HEK293T (cell line): ENCODE results near the gene TBC1D22A.

Experiments
- CTCF ChIA-PET: fragments of 350-600 bp; formaldehyde crosslinking; extraction: SDS; loops from one replicate; lab custom pipeline; 2021; ENCODE audit warnings: antibody characterized with exemption, inconsistent platforms; lab: Yijun Ruan, JAX
- POLR2A ChIA-PET: fragments of 350-600 bp; formaldehyde crosslinking; extraction: SDS; loops from one replicate; lab custom pipeline; 2020; ENCODE audit warnings: antibody characterized with exemption, inconsistent platforms; lab: Yijun Ruan, JAX
- DNase-seq: peaks from one replicate; pipeline ENCODE4 v3.0.0; 2012; ENCODE audit warnings: mixed read lengths; ENCODE audit errors: extremely low spot score
- ARNT ChIP-seq: fragments of 450-650 bp; IDR thresholded peaks from 2 replicates; pipeline ENCODE4 v1.6.1; 2017; ENCODE audit warnings: mild to moderate bottlenecking
- BHLHE40 ChIP-seq: fragments of 450-650 bp; IDR thresholded peaks from 2 replicates; pipeline ENCODE4 v1.6.1; 2016; ENCODE audit warnings: mild to moderate bottlenecking, moderate library complexity, borderline replicate concordance
- CTBP1 ChIP-seq: fragments of 450-650 bp; IDR thresholded peaks from 2 replicates; pipeline ENCODE4 v1.6.1; 2016; ENCODE audit warnings: borderline replicate concordance
- ELF4 ChIP-seq: fragments of 450-650 bp; IDR thresholded peaks from 2 replicates; pipeline ENCODE4 v1.6.1; 2017; ENCODE audit warnings: antibody characterized with exemption
- FOXA1 ChIP-seq: fragments of 450-650 bp; IDR thresholded peaks from 2 replicates; pipeline ENCODE4 v1.6.1; 2016; ENCODE audit warnings: mild to moderate bottlenecking
- FOXK2 ChIP-seq: fragments of 450-650 bp; IDR thresholded peaks from 2 replicates; pipeline ENCODE4 v1.6.1; 2016; ENCODE audit warnings: mild to moderate bottlenecking
- FOXM1 ChIP-seq: fragments of 450-650 bp; IDR thresholded peaks from 2 replicates; pipeline ENCODE4 v1.6.1; 2017; ENCODE audit warnings: mild to moderate bottlenecking, borderline replicate concordance
- HDGF ChIP-seq: fragments of 450-650 bp; IDR thresholded peaks from 2 replicates; pipeline ENCODE4 v1.6.1; 2017; ENCODE audit warnings: antibody characterized with exemption, borderline replicate concordance
- L3MBTL2 ChIP-seq: fragments of 450-650 bp; conservative IDR thresholded peaks from 2 replicates; pipeline ENCODE4 v1.6.1; 2016; ENCODE audit warnings: mild to moderate bottlenecking
- LEF1 ChIP-seq: fragments of 450-650 bp; IDR thresholded peaks from 2 replicates; pipeline ENCODE4 v1.6.1; 2017; ENCODE audit warnings: mild to moderate bottlenecking, borderline replicate concordance
- NFRKB ChIP-seq: fragments of 450-650 bp; IDR thresholded peaks from 2 replicates; pipeline ENCODE4 v1.6.1; 2016; ENCODE audit warnings: mild to moderate bottlenecking, moderate library complexity
- PKNOX1 ChIP-seq: fragments of 450-650 bp; IDR thresholded peaks from 2 replicates; pipeline ENCODE4 v1.6.1; 2016
- SP1 ChIP-seq: fragments of 450-650 bp; IDR thresholded peaks from 2 replicates; pipeline ENCODE4 v1.6.1; 2017
- SUZ12 ChIP-seq: fragments of 450-650 bp; IDR thresholded peaks from 2 replicates; pipeline ENCODE4 v1.6.1; 2016; ENCODE audit warnings: mild to moderate bottlenecking
- TARDBP ChIP-seq: fragments of 450-650 bp; IDR thresholded peaks from 2 replicates; pipeline ENCODE4 v1.6.1; 2016
- ZNF384 ChIP-seq: fragments of 450-650 bp; IDR thresholded peaks from 2 replicates; pipeline ENCODE4 v1.6.1; 2016

The TBC1D22A gene

GRCh38 chr22:47151490-47151889 is 389.0 kb downstream of the TBC1D22A start:
- no peak for DNase-seq
- POLR2A ChIA-PET, result no interaction called here
- TF ChIP-seq HDGF (no peak), LEF1 (no peak), L3MBTL2 (no peak), ZNF384 (no peak), SUZ12 (no peak), ARNT (no peak), PKNOX1 (no peak), BHLHE40 (no peak), FOXA1 (no peak), FOXK2 (no peak), ELF4 (no peak), TARDBP (no peak), NFRKB (no peak), CTBP1 (no peak), SP1 (no peak), FOXM1 (no peak)
- CTCF ChIA-PET, result no interaction called here

- POLR2A ChIA-PET, result no interaction called here
Observed at GRCh38 chr22:47152236-47152635, 389.8 kb downstream of the TBC1D22A start.

GRCh38 chr22:47152938-47153337 is 390.5 kb downstream of the TBC1D22A start:
- TF ChIP-seq FOXK2 (no peak), TARDBP (no peak), SP1 (no peak)
- ChIA-PET POLR2A (no interaction called here), CTCF (no interaction called here)
- DNase-seq, result no peak

More at GRCh38 chr22:47152236-47152635, 389.8 kb downstream of the TBC1D22A start:
- TF ChIP-seq TARDBP (no peak), NFRKB (no peak), FOXA1 (no peak), LEF1 (no peak), ELF4 (no peak), HDGF (no peak), L3MBTL2 (no peak), ARNT (no peak), SUZ12 (no peak), SP1 (no peak), FOXK2 (no peak), ZNF384 (no peak), FOXM1 (no peak), BHLHE40 (no peak), PKNOX1 (no peak), CTBP1 (no peak)
- CTCF ChIA-PET, result no interaction called here
- no peak for DNase-seq

- TF ChIP-seq ELF4 (no peak), CTBP1 (no peak), L3MBTL2 (no peak)
- ChIA-PET CTCF (no interaction called here), POLR2A (no interaction called here)
- no peak for DNase-seq
Observed at GRCh38 chr22:47153854-47154525, 391.5 kb downstream of the TBC1D22A start.

GRCh38 chr22:47154621-47155081 is 392.2 kb downstream of the TBC1D22A start:
- POLR2A ChIA-PET, result no interaction called here
- no peak for DNase-seq

More at GRCh38 chr22:47154621-47155081, 392.2 kb downstream of the TBC1D22A start:
- CTCF ChIA-PET, result no interaction called here
- TF ChIP-seq NFRKB (no peak), SUZ12 (no peak), FOXK2 (no peak), TARDBP (no peak), LEF1 (no peak), ZNF384 (no peak), FOXA1 (no peak), CTBP1 (no peak), FOXM1 (no peak), ARNT (no peak), ELF4 (no peak), BHLHE40 (no peak), L3MBTL2 (no peak), PKNOX1 (no peak), HDGF (no peak), SP1 (no peak)
